Nephron (organoid): ENCODE data around the gene TRPV6.

Experiments
- H3K27ac Mint-ChIP-seq, 3 experiments: 2 replicates each; pipeline ENCODE4 v1.8.0; 2020; ENCODE audit warnings: mixed read lengths in 3 of 3, mild to moderate bottlenecking in 2 of 3, moderate library complexity in 1 of 3
- H3K27me3 Mint-ChIP-seq: 2 replicates; pipeline ENCODE4 v1.8.0; 2021; ENCODE audit warnings: low read depth, mild to moderate bottlenecking, moderate library complexity, mixed read lengths
- H3K36me3 Mint-ChIP-seq: 2 replicates; pipeline ENCODE4 v1.8.0; 2020; ENCODE audit warnings: low read depth, mixed read lengths
- H3K4me1 Mint-ChIP-seq: 2 replicates; pipeline ENCODE4 v1.8.0; 2020; ENCODE audit warnings: mixed read lengths
- H3K4me3 Mint-ChIP-seq, 3 experiments: 2 replicates each; pipeline ENCODE4 v1.8.0; 2020; ENCODE audit warnings: mild to moderate bottlenecking in 3 of 3, mixed read lengths in 3 of 3, moderate library complexity in 2 of 3
- H3K9me3 Mint-ChIP-seq: 2 replicates; pipeline ENCODE4 v1.8.0; 2020; ENCODE audit warnings: mixed read lengths
- CTCF ChIP-seq, 3 experiments: fragments of 200-600 bp; sonication (generic); IDR thresholded peaks; one replicate each; pipeline ENCODE4 v1.5.0; 2021; ENCODE audit warnings: antibody characterized with exemption in 3 of 3; ENCODE audit not compliant: unreplicated experiment in 3 of 3

TRPV6 gene

GRCh38 chr7:142860968-142861367, 24.6 kb downstream of the TRPV6 start:
- Mint-ChIP-seq H3K36me3 (peaks cover 10% of the 10 kb centered on the region), H3K27ac (no peak overlapping the region), H3K4me3 (no peak overlapping the region), H3K4me1 (peaks cover 10% of the 10 kb centered on the region), H3K27me3 (peaks cover 14% of the 10 kb centered on the region), H3K9me3 (no peaks in the 10 kb centered on the region)
- TF ChIP-seq CTCF (IDR thresholded peaks at IDR 0.05; ENCODE audit: unreplicated experiment in 3 of 3) = no peak

GRCh38 chr7:142859829-142860228, 25.7 kb downstream of the TRPV6 start:
- peaks cover 9% of the 10 kb centered on the region for H3K36me3 Mint-ChIP-seq
- peak overlapping the region in 2 of 3 experiments; percentile 8 to 52 for H3K4me3 Mint-ChIP-seq
- TF ChIP-seq CTCF (IDR thresholded peaks at IDR 0.05; ENCODE audit: unreplicated experiment in 3 of 3) = no peak
- no peaks in the 10 kb centered on the region for H3K9me3 Mint-ChIP-seq
- peaks cover 10% of the 10 kb centered on the region for H3K4me1 Mint-ChIP-seq
- peaks cover 10% of the 10 kb centered on the region for H3K27me3 Mint-ChIP-seq
- H3K27ac Mint-ChIP-seq = peak overlapping the region in 1 of 3 experiments; percentile 23

- no peak for TF ChIP-seq CTCF (IDR thresholded peaks at IDR 0.05; ENCODE audit: unreplicated experiment in 3 of 3)
- Mint-ChIP-seq H3K4me3 (peak overlapping the region in 1 of 3 experiments; percentile 52), H3K36me3 (peaks cover 7% of the 10 kb centered on the region), H3K27ac (no peak overlapping the region), H3K4me1 (peaks cover 10% of the 10 kb centered on the region), H3K27me3 (peaks cover 8% of the 10 kb centered on the region), H3K9me3 (no peaks in the 10 kb centered on the region)
Observed at GRCh38 chr7:142859411-142859810, 26.1 kb downstream of the TRPV6 start.

- H3K27me3 Mint-ChIP-seq = peaks cover 7% of the 10 kb centered on the region
- H3K36me3 Mint-ChIP-seq = peaks cover 6% of the 10 kb centered on the region
- peak overlapping the region in 2 of 3 experiments; percentile 26 to 85 for H3K4me3 Mint-ChIP-seq
- H3K27ac Mint-ChIP-seq = no peak overlapping the region
- no peak for TF ChIP-seq CTCF (IDR thresholded peaks at IDR 0.05; ENCODE audit: unreplicated experiment in 3 of 3)
- H3K9me3 Mint-ChIP-seq = no peaks in the 10 kb centered on the region
- H3K4me1 Mint-ChIP-seq = peaks cover 14% of the 10 kb centered on the region
Observed at GRCh38 chr7:142857625-142858024, 27.9 kb downstream of the TRPV6 start.

GRCh38 chr7:142856565-142857245, 28.8 kb downstream of the TRPV6 start:
- Mint-ChIP-seq H3K4me1 (peaks cover 14% of the 10 kb centered on the region), H3K9me3 (no peaks in the 10 kb centered on the region), H3K27me3 (peaks cover 7% of the 10 kb centered on the region), H3K27ac (peak overlapping the region in 1 of 3 experiments; percentile 41), H3K4me3 (peak overlapping the region; percentile 80 to 86 (median 85)), H3K36me3 (no peaks in the 10 kb centered on the region)
- TF ChIP-seq CTCF (IDR thresholded peaks at IDR 0.05; ENCODE audit: unreplicated experiment in 3 of 3) = no peak
